ENCODE results near the gene GLS. TPM values are rescaled to one million over a fixed set of nuclear protein-coding genes. Genes with fewer than 3 reads are reported as not detected.

GLS gene
- 33.6 TPM for polyA plus RNA-seq (2013, experiment 1 of 2)
- 34.7 TPM for polyA plus RNA-seq (2013, experiment 2 of 2)

DNA sequence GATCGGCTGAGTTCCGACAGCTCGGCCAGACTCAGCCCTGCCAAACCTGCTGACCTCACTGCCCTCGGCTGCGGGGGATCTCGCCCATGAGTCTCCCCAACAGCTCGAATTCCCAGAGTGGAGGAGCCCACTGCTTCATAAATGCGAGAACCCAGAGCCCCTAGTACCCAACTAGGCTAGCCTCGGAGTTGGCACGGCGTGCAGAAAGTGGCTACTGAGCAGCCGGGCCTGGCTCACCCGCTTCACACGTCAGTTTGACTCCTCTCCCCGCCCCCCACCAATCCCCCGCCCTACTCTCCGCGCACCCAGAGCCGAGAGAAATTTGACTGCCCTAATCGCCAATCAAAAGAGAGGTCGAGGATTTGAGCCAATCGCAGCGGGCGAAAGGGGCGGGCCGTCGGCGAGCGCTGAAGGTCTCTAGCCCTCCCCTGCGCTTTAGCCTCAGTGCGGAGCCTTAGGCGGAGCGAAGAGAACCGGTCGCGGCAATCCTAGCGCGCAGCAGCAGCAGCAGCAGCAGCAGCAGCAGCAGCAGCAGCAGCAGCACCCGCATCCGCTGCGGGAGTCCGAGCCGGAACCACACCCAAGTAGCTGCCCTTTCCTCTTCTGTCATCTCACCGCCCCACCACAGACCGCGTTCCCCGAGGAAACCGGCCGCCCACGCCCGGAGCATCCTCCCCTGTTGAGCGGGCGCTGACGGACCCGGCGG lies at the start of gene GLS:
Gene GLS (plus strand): TSS at position 444 of the 706 bp plus-strand sequence. CDS start 264 bp downstream, outside the sequence.
- peak within 1 kb of the TSS in 1 of 2 experiments; percentile 100 for H3K23ac ChIP-seq (ENCODE audit: low read length in 2 of 2)
- H3K27me3 ChIP-seq (ENCODE audit: control insufficient read depth in 1 of 2, insufficient read depth in 1 of 2, low read length in 2 of 2) = no peaks in the 10 kb centered on the region
- peak within 1 kb of the TSS; percentile 63 for H3K4me2 ChIP-seq (ENCODE audit: low read length, poor library complexity, severe bottlenecking)
- no peaks in the 10 kb centered on the region for H3K9me3 ChIP-seq (ENCODE audit: control insufficient read depth, low read length)
- peaks cover 0 to 3% of the 10 kb centered on the region in 2 experiments for H3K36me3 ChIP-seq (ENCODE audit: control insufficient read depth in 1 of 2, insufficient read depth in 2 of 2, low read depth in 1 of 2, low read length in 2 of 2)
- H3K18ac ChIP-seq (ENCODE audit: low read depth in 1 of 2, low read length in 2 of 2) = peak within 1 kb of the TSS; percentile 93 to 98
- peak within 1 kb of the TSS; percentile 12 for H2AK5ac ChIP-seq (ENCODE audit: low read length, severe bottlenecking)
- WGBS = under 1% methylated on average over 52 of the region's 56 CpGs
- H3K79me1 ChIP-seq (replicated peaks; ENCODE audit: low read length, poor library complexity, severe bottlenecking) = no peaks in the 10 kb centered on the region
- peak within 1 kb of the TSS; percentile 11 for H2AFZ ChIP-seq (ENCODE audit: low read depth, low read length)
- peak within 1 kb of the TSS; percentile 99 to 100 for H3K4me3 ChIP-seq (ENCODE audit: insufficient read depth in 1 of 2, low read depth in 1 of 2, low read length in 2 of 2)
- H3K4me1 ChIP-seq (ENCODE audit: control insufficient read depth, insufficient read depth, low read depth, low read length) = peaks cover 3% of the 10 kb centered on the region
- peak within 1 kb of the TSS; percentile 85 for H4K8ac ChIP-seq (ENCODE audit: low read length)
- peak within 1 kb of the TSS; percentile 66 to 99 for H3K4ac ChIP-seq (ENCODE audit: low read depth in 1 of 2, low read length in 2 of 2)
- peak within 1 kb of the TSS; percentile 95 for H3K9ac ChIP-seq (ENCODE audit: low read length)
- H2BK12ac ChIP-seq (ENCODE audit: low read length in 2 of 2) = peak within 1 kb of the TSS; percentile 78 to 95
- peak within 1 kb of the TSS; percentile 95 for H4K91ac ChIP-seq (ENCODE audit: low read length)
- H3K27ac ChIP-seq (ENCODE audit: low read length, poor library complexity, severe bottlenecking) = peak within 1 kb of the TSS; percentile 88
- H2BK120ac ChIP-seq (ENCODE audit: low read depth, low read length) = peak within 1 kb of the TSS; percentile 49
- H2BK5ac ChIP-seq (ENCODE audit: low read depth, low read length, poor library complexity, severe bottlenecking) = peak within 1 kb of the TSS; percentile 60
- peak; percentile 98 for DNase-seq
- peak within 1 kb of the TSS; percentile 97 for H2BK15ac ChIP-seq (ENCODE audit: low read depth, poor library complexity, severe bottlenecking)
- peak within 1 kb of the TSS in 1 of 2 experiments; percentile 99 for H3K14ac ChIP-seq (ENCODE audit: low read length in 2 of 2)

- no peak for DNase-seq
- no peaks in the 10 kb centered on the region for H3K79me1 ChIP-seq (replicated peaks; ENCODE audit: low read length, poor library complexity, severe bottlenecking)
- no peaks in the 10 kb centered on the region for H3K9me3 ChIP-seq (ENCODE audit: control insufficient read depth, low read length)
- H3K4ac ChIP-seq (ENCODE audit: low read depth in 1 of 2, low read length in 2 of 2) = no peak overlapping the region
- H3K23ac ChIP-seq (ENCODE audit: low read length in 2 of 2) = no peak overlapping the region
- no peaks in the 10 kb centered on the region for H3K36me3 ChIP-seq (ENCODE audit: control insufficient read depth in 1 of 2, insufficient read depth in 2 of 2, low read depth in 1 of 2, low read length in 2 of 2)
- no peak overlapping the region for H3K9ac ChIP-seq (ENCODE audit: low read length)
- H2BK5ac ChIP-seq (ENCODE audit: low read depth, low read length, poor library complexity, severe bottlenecking) = no peak overlapping the region
- H3K4me1 ChIP-seq (ENCODE audit: control insufficient read depth, insufficient read depth, low read depth, low read length) = peaks cover 3% of the 10 kb centered on the region
- no peak overlapping the region for H3K4me2 ChIP-seq (ENCODE audit: low read length, poor library complexity, severe bottlenecking)
- no peak overlapping the region for H3K4me3 ChIP-seq (ENCODE audit: insufficient read depth in 1 of 2, low read depth in 1 of 2, low read length in 2 of 2)
- no peak overlapping the region for H2BK120ac ChIP-seq (ENCODE audit: low read depth, low read length)
- no peak overlapping the region for H2AK5ac ChIP-seq (ENCODE audit: low read length, severe bottlenecking)
- no peak overlapping the region for H3K27ac ChIP-seq (ENCODE audit: low read length, poor library complexity, severe bottlenecking)
- no peak overlapping the region for H4K91ac ChIP-seq (ENCODE audit: low read length)
- no peak overlapping the region for H4K8ac ChIP-seq (ENCODE audit: low read length)
- H3K27me3 ChIP-seq (ENCODE audit: control insufficient read depth in 1 of 2, insufficient read depth in 1 of 2, low read length in 2 of 2) = no peaks in the 10 kb centered on the region
- no peak overlapping the region for H2AFZ ChIP-seq (ENCODE audit: low read depth, low read length)
- no peak overlapping the region for H2BK15ac ChIP-seq (ENCODE audit: low read depth, poor library complexity, severe bottlenecking)
- no peak overlapping the region for H2BK12ac ChIP-seq (ENCODE audit: low read length in 2 of 2)
- 100% methylated on average over 2 of the region's 3 CpGs for WGBS
- no peak overlapping the region for H3K18ac ChIP-seq (ENCODE audit: low read depth in 1 of 2, low read length in 2 of 2)
- no peak overlapping the region for H3K14ac ChIP-seq (ENCODE audit: low read length in 2 of 2)
Observed at GRCh38 chr2:190831941-190832340, 48.7 kb upstream of the GLS start.

- Histone ChIP-seq H3K9ac (ENCODE audit: low read length) (peak overlapping the region; percentile 35), H2BK120ac (ENCODE audit: low read depth, low read length) (no peak overlapping the region), H3K9me3 (ENCODE audit: control insufficient read depth, low read length) (no peaks in the 10 kb centered on the region), H2AK5ac (ENCODE audit: low read length, severe bottlenecking) (peak overlapping the region; percentile 91), H3K4ac (ENCODE audit: low read depth in 1 of 2, low read length in 2 of 2) (no peak overlapping the region), H4K91ac (ENCODE audit: low read length) (no peak overlapping the region), H3K14ac (ENCODE audit: low read length in 2 of 2) (no peak overlapping the region), H3K36me3 (ENCODE audit: control insufficient read depth in 1 of 2, insufficient read depth in 2 of 2, low read depth in 1 of 2, low read length in 2 of 2) (no peaks in the 10 kb centered on the region), H3K4me1 (ENCODE audit: control insufficient read depth, insufficient read depth, low read depth, low read length) (peaks cover 7% of the 10 kb centered on the region), H3K4me3 (ENCODE audit: insufficient read depth in 1 of 2, low read depth in 1 of 2, low read length in 2 of 2) (no peak overlapping the region), H3K27me3 (ENCODE audit: control insufficient read depth in 1 of 2, insufficient read depth in 1 of 2, low read length in 2 of 2) (no peaks in the 10 kb centered on the region), H2BK12ac (ENCODE audit: low read length in 2 of 2) (no peak overlapping the region), H2BK5ac (ENCODE audit: low read depth, low read length, poor library complexity, severe bottlenecking) (peak overlapping the region; percentile 31), H3K79me1 (replicated peaks; ENCODE audit: low read length, poor library complexity, severe bottlenecking) (no peaks in the 10 kb centered on the region), H2BK15ac (ENCODE audit: low read depth, poor library complexity, severe bottlenecking) (no peak overlapping the region), H3K27ac (ENCODE audit: low read length, poor library complexity, severe bottlenecking) (peak overlapping the region; percentile 91), H4K8ac (ENCODE audit: low read length) (no peak overlapping the region), H3K18ac (ENCODE audit: low read depth in 1 of 2, low read length in 2 of 2) (no peak overlapping the region), H2AFZ (ENCODE audit: low read depth, low read length) (no peak overlapping the region), H3K4me2 (ENCODE audit: low read length, poor library complexity, severe bottlenecking) (no peak overlapping the region), H3K23ac (ENCODE audit: low read length in 2 of 2) (no peak overlapping the region)
- DNase-seq = no peak
- 0% methylated on average over 1 of the region's 1 CpG for WGBS
Observed at GRCh38 chr2:190834890-190835208, 45.8 kb upstream of the GLS start.

DNA sequence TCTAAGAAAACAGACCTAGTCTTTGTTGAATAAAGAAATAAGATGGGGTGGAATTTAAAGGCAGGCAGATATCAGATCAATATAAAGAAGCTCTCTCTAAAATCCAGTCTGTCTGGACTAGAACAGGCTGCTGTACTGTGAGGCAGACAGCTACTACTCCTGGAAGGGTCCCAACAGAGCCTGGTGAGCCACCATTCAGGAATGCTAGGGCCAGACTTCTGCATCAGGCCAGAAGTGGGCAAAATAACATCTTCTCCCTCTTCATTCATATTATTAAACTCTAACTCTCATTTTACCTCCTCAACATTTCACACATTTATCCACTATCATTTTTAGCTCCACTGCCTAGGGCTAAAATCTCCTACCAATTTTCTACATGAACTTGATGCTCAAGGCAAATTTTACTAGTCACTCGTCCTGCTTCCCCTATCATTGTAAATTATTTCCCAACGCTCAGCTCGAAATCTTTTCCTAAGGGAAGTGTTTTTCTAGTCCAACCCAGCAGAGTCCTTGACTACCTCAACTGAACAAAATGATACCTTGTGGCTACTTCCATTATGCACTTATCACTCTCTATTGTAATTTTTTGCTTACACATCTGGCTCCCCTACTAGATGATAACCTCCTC lies 45.2 kb upstream of the GLS start:
- Histone ChIP-seq H3K23ac (ENCODE audit: low read length in 2 of 2) (no peak overlapping the region), H3K4ac (ENCODE audit: low read depth in 1 of 2, low read length in 2 of 2) (no peak overlapping the region), H2BK120ac (ENCODE audit: low read depth, low read length) (peak overlapping the region; percentile 49), H3K4me3 (ENCODE audit: insufficient read depth in 1 of 2, low read depth in 1 of 2, low read length in 2 of 2) (no peak overlapping the region), H3K9me3 (ENCODE audit: control insufficient read depth, low read length) (no peaks in the 10 kb centered on the region), H2BK12ac (ENCODE audit: low read length in 2 of 2) (no peak overlapping the region), H3K79me1 (replicated peaks; ENCODE audit: low read length, poor library complexity, severe bottlenecking) (no peaks in the 10 kb centered on the region), H2BK5ac (ENCODE audit: low read depth, low read length, poor library complexity, severe bottlenecking) (peak overlapping the region; percentile 31), H3K14ac (ENCODE audit: low read length in 2 of 2) (no peak overlapping the region), H3K18ac (ENCODE audit: low read depth in 1 of 2, low read length in 2 of 2) (no peak overlapping the region), H3K27ac (ENCODE audit: low read length, poor library complexity, severe bottlenecking) (peak overlapping the region; percentile 91), H3K27me3 (ENCODE audit: control insufficient read depth in 1 of 2, insufficient read depth in 1 of 2, low read length in 2 of 2) (no peaks in the 10 kb centered on the region), H3K4me2 (ENCODE audit: low read length, poor library complexity, severe bottlenecking) (no peak overlapping the region), H2BK15ac (ENCODE audit: low read depth, poor library complexity, severe bottlenecking) (no peak overlapping the region), H3K4me1 (ENCODE audit: control insufficient read depth, insufficient read depth, low read depth, low read length) (peaks cover 7% of the 10 kb centered on the region), H4K8ac (ENCODE audit: low read length) (no peak overlapping the region), H4K91ac (ENCODE audit: low read length) (no peak overlapping the region), H3K36me3 (ENCODE audit: control insufficient read depth in 1 of 2, insufficient read depth in 2 of 2, low read depth in 1 of 2, low read length in 2 of 2) (no peaks in the 10 kb centered on the region), H3K9ac (ENCODE audit: low read length) (peak overlapping the region; percentile 35), H2AK5ac (ENCODE audit: low read length, severe bottlenecking) (peak overlapping the region; percentile 92), H2AFZ (ENCODE audit: low read depth, low read length) (no peak overlapping the region)
- WGBS = 71% methylated on average over 3 of the region's 3 CpGs
- peak; percentile 84 for DNase-seq

Measured in mesenchymal stem cell (in vitro differentiated cells and primary cell).